Mesenchymal stem cell (in vitro differentiated cells and primary cell): ENCODE results near the gene MPP3.
A peak's percentile ranks its signal among the peaks of the same experiment; 100 is the strongest.

Source experiments
- DNase-seq: peaks from one replicate; pipeline ENCODE4 v3.0.0-alpha.2; 2013
- H2AFZ ChIP-seq: one replicate; pipeline ENCODE4 v1.6.1; 2013; ENCODE audit warnings: low read depth, mild to moderate bottlenecking, control low read depth, inconsistent platforms, low read length, moderate library complexity
- H2AK5ac ChIP-seq: 2 replicates; pipeline ENCODE4 v1.6.1; 2013; ENCODE audit warnings: low read length, moderate library complexity, mild to moderate bottlenecking, inconsistent platforms; ENCODE audit not compliant: severe bottlenecking
- H2BK120ac ChIP-seq: one replicate; pipeline ENCODE4 v1.6.1; 2013; ENCODE audit warnings: low read depth, mild to moderate bottlenecking, inconsistent platforms, low read length, moderate library complexity
- H2BK12ac ChIP-seq, 2 experiments: one replicate each; pipeline ENCODE4 v1.6.1; 2013; ENCODE audit warnings: inconsistent platforms in 2 of 2, low read length in 2 of 2, mild to moderate bottlenecking in 2 of 2, moderate library complexity in 2 of 2, control low read depth in 1 of 2
- H2BK15ac ChIP-seq: one replicate; pipeline ENCODE4 v1.6.1; 2013; ENCODE audit warnings: mild to moderate bottlenecking, low read depth, inconsistent platforms; ENCODE audit not compliant: poor library complexity, severe bottlenecking
- H2BK5ac ChIP-seq: 2 replicates; pipeline ENCODE4 v1.6.1; 2013; ENCODE audit warnings: low read depth, mild to moderate bottlenecking, low read length, control low read depth, inconsistent platforms; ENCODE audit not compliant: poor library complexity, severe bottlenecking
- H3K14ac ChIP-seq, 2 experiments: one replicate each; pipeline ENCODE4 v1.6.1; 2013; ENCODE audit warnings: inconsistent platforms in 2 of 2, low read length in 2 of 2, control low read depth in 1 of 2, mild to moderate bottlenecking in 1 of 2, moderate library complexity in 1 of 2
- H3K18ac ChIP-seq, 2 experiments: one replicate each; pipeline ENCODE4 v1.6.1; 2013; ENCODE audit warnings: inconsistent platforms in 2 of 2, low read length in 2 of 2, control low read depth in 1 of 2, low read depth in 1 of 2, mild to moderate bottlenecking in 1 of 2
- H3K23ac ChIP-seq, 2 experiments: one replicate each; pipeline ENCODE4 v1.6.1; 2013; ENCODE audit warnings: inconsistent platforms in 2 of 2, low read length in 2 of 2, mild to moderate bottlenecking in 2 of 2, moderate library complexity in 2 of 2, control low read depth in 1 of 2
- H3K27ac ChIP-seq: 2 replicates; pipeline ENCODE4 v1.5.1; 2013; ENCODE audit warnings: mild to moderate bottlenecking, moderate library complexity, low read length, control low read depth, inconsistent platforms; ENCODE audit not compliant: poor library complexity, severe bottlenecking
- H3K27me3 ChIP-seq, 2 experiments: 2 replicates each; pipeline versions ENCODE4 v1.6.1 to v1.7.0; 2013; ENCODE audit warnings: low read length in 2 of 2, mild to moderate bottlenecking in 2 of 2, moderate library complexity in 2 of 2, control low read depth in 1 of 2, inconsistent platforms in 1 of 2; ENCODE audit not compliant: control insufficient read depth in 1 of 2, insufficient read depth in 1 of 2
- H3K36me3 ChIP-seq, 2 experiments: 2 replicates each; pipeline versions ENCODE4 v1.6.1 to v1.7.0; 2013; ENCODE audit warnings: low read length in 2 of 2, control low read depth in 1 of 2, inconsistent platforms in 1 of 2, low read depth in 1 of 2, mild to moderate bottlenecking in 1 of 2; ENCODE audit not compliant: insufficient read depth in 2 of 2, control insufficient read depth in 1 of 2
- H3K4ac ChIP-seq, 2 experiments: one replicate each; pipeline ENCODE4 v1.6.1; 2013; ENCODE audit warnings: inconsistent platforms in 2 of 2, low read length in 2 of 2, mild to moderate bottlenecking in 2 of 2, moderate library complexity in 2 of 2, control low read depth in 1 of 2, low read depth in 1 of 2
- H3K4me1 ChIP-seq: 2 replicates; pipeline ENCODE4 v1.6.1; 2013; ENCODE audit warnings: low read depth, low read length, control low read depth; ENCODE audit not compliant: control insufficient read depth, insufficient read depth
- H3K4me2 ChIP-seq: 2 replicates; pipeline ENCODE4 v1.6.1; 2013; ENCODE audit warnings: low read length, mild to moderate bottlenecking, inconsistent platforms; ENCODE audit not compliant: poor library complexity, severe bottlenecking
- H3K4me3 ChIP-seq, 2 experiments: 2 replicates each; pipeline versions ENCODE4 v1.5.1 to v1.7.0; 2013; ENCODE audit warnings: low read length in 2 of 2, mild to moderate bottlenecking in 2 of 2, control low read depth in 1 of 2, low read depth in 1 of 2; ENCODE audit not compliant: insufficient read depth in 1 of 2
- H3K79me1 ChIP-seq: replicated peaks from 2 replicates; pipeline ENCODE4 v1.6.1; 2013; ENCODE audit warnings: mild to moderate bottlenecking, control low read depth, low read length, inconsistent platforms; ENCODE audit not compliant: poor library complexity, severe bottlenecking
- H3K9ac ChIP-seq: 2 replicates; pipeline ENCODE4 v1.7.0; 2013; ENCODE audit warnings: mild to moderate bottlenecking, low read length, moderate library complexity
- H3K9me3 ChIP-seq: 2 replicates; pipeline ENCODE4 v1.7.0; 2013; ENCODE audit warnings: mild to moderate bottlenecking, low read length; ENCODE audit not compliant: control insufficient read depth
- H4K8ac ChIP-seq: one replicate; pipeline ENCODE4 v1.6.1; 2013; ENCODE audit warnings: inconsistent platforms, mild to moderate bottlenecking, low read length, moderate library complexity
- H4K91ac ChIP-seq: one replicate; pipeline ENCODE4 v1.6.1; 2013; ENCODE audit warnings: mild to moderate bottlenecking, low read length, inconsistent platforms
- WGBS: methylation state at CpG from one replicate; pipeline ENCODE4 v1.1.7; 2013; ENCODE audit warnings: mixed read lengths; 5-methylcytosine and 5-hydroxymethylcytosine counted together

The MPP3 gene

GRCh38 chr17:43868226-43868994, 35.5 kb upstream of the MPP3 start:
- no peak overlapping the region for H2BK12ac ChIP-seq
- H3K4me1 ChIP-seq, result peaks cover 4% of the 10 kb centered on the region
- no peak overlapping the region for H3K23ac ChIP-seq
- no peak overlapping the region for H2AFZ ChIP-seq
- no peak overlapping the region for H3K4me3 ChIP-seq
- DNase-seq, result no peak
- H3K18ac ChIP-seq, result no peak overlapping the region
- H4K8ac ChIP-seq, result no peak overlapping the region
- H3K36me3 ChIP-seq, result no peaks in the 10 kb centered on the region
- H3K4me2 ChIP-seq, result no peak overlapping the region
- H3K14ac ChIP-seq, result no peak overlapping the region
- no peaks in the 10 kb centered on the region for H3K9me3 ChIP-seq
- H2AK5ac ChIP-seq, result no peak overlapping the region
- H3K27me3 ChIP-seq, result peaks cover 50 to 61% of the 10 kb centered on the region in 2 experiments
- H3K27ac ChIP-seq, result no peak overlapping the region
- no peaks in the 10 kb centered on the region for H3K79me1 ChIP-seq
- WGBS, result 85% methylated on average over 10 of the region's 10 CpGs
- no peak overlapping the region for H3K9ac ChIP-seq
- H2BK5ac ChIP-seq, result no peak overlapping the region
- H3K4ac ChIP-seq, result no peak overlapping the region
- no peak overlapping the region for H2BK120ac ChIP-seq
- H4K91ac ChIP-seq, result no peak overlapping the region
- no peak overlapping the region for H2BK15ac ChIP-seq

- H3K79me1 ChIP-seq, result no peaks in the 10 kb centered on the region
- H3K9me3 ChIP-seq, result no peaks in the 10 kb centered on the region
- H3K4me1 ChIP-seq, result peaks cover 4% of the 10 kb centered on the region
- H3K18ac ChIP-seq, result no peak overlapping the region
- H2BK15ac ChIP-seq, result no peak overlapping the region
- no peak overlapping the region for H3K4me3 ChIP-seq
- H4K8ac ChIP-seq, result no peak overlapping the region
- no peak overlapping the region for H2BK120ac ChIP-seq
- no peak overlapping the region for H3K27ac ChIP-seq
- H2AFZ ChIP-seq, result no peak overlapping the region
- no peak overlapping the region for H3K23ac ChIP-seq
- WGBS, result 65% methylated on average over 4 of the region's 4 CpGs
- H3K14ac ChIP-seq, result no peak overlapping the region
- H2BK12ac ChIP-seq, result no peak overlapping the region
- no peak overlapping the region for H3K4ac ChIP-seq
- no peak overlapping the region for H2BK5ac ChIP-seq
- no peak overlapping the region for H3K9ac ChIP-seq
- no peaks in the 10 kb centered on the region for H3K36me3 ChIP-seq
- H3K4me2 ChIP-seq, result no peak overlapping the region
- no peak for DNase-seq
- H2AK5ac ChIP-seq, result no peak overlapping the region
- H4K91ac ChIP-seq, result no peak overlapping the region
- H3K27me3 ChIP-seq, result peaks cover 49 to 76% of the 10 kb centered on the region in 2 experiments
Measured at GRCh38 chr17:43864161-43864984, 31.4 kb upstream of the MPP3 start.

DNA sequence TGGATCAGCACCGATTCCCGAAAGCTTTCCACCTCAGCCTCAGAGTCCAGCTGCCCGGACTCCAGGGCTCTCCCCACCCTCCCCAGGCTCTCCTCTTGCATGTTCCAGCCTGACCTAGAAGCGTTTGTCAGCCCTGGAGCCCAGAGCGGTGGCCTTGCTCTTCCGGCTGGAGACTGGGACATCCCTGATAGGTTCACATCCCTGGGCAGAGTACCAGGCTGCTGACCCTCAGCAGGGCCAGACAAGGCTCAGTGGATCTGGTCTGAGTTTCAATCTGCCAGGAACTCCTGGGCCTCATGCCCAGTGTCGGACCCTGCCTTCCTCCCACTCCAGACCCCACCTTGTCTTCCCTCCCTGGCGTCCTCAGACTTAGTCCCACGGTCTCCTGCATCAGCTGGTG, 29.0 kb upstream of the MPP3 start:
- H3K14ac ChIP-seq, result no peak overlapping the region
- no peak overlapping the region for H3K4me3 ChIP-seq
- no peaks in the 10 kb centered on the region for H3K36me3 ChIP-seq
- no peak overlapping the region for H3K18ac ChIP-seq
- H2AK5ac ChIP-seq, result no peak overlapping the region
- no peak overlapping the region for H2BK15ac ChIP-seq
- no peak overlapping the region for H3K9ac ChIP-seq
- no peak overlapping the region for H3K27ac ChIP-seq
- no peak overlapping the region for H2BK5ac ChIP-seq
- no peak overlapping the region for H2BK120ac ChIP-seq
- H3K79me1 ChIP-seq, result no peaks in the 10 kb centered on the region
- H3K4me2 ChIP-seq, result no peak overlapping the region
- 77% methylated on average over 8 of the region's 9 CpGs for WGBS
- DNase-seq, result no peak
- no peak overlapping the region for H2AFZ ChIP-seq
- no peak overlapping the region for H4K91ac ChIP-seq
- no peak overlapping the region for H2BK12ac ChIP-seq
- no peak overlapping the region for H4K8ac ChIP-seq
- peaks cover 63 to 85% of the 10 kb centered on the region in 2 experiments for H3K27me3 ChIP-seq
- H3K4ac ChIP-seq, result no peak overlapping the region
- H3K4me1 ChIP-seq, result peaks cover 4% of the 10 kb centered on the region
- no peaks in the 10 kb centered on the region for H3K9me3 ChIP-seq
- H3K23ac ChIP-seq, result no peak overlapping the region

- no peak overlapping the region for H2AFZ ChIP-seq
- no peak overlapping the region for H2BK12ac ChIP-seq
- no peak overlapping the region for H4K8ac ChIP-seq
- H3K14ac ChIP-seq, result no peak overlapping the region
- WGBS, result 76% methylated on average over 6 of the region's 9 CpGs
- H3K27me3 ChIP-seq, result peaks cover 68 to 88% of the 10 kb centered on the region in 2 experiments
- H2BK15ac ChIP-seq, result no peak overlapping the region
- H3K18ac ChIP-seq, result no peak overlapping the region
- H4K91ac ChIP-seq, result no peak overlapping the region
- H2BK5ac ChIP-seq, result no peak overlapping the region
- no peaks in the 10 kb centered on the region for H3K9me3 ChIP-seq
- H3K79me1 ChIP-seq, result no peaks in the 10 kb centered on the region
- peaks cover 4% of the 10 kb centered on the region for H3K4me1 ChIP-seq
- H3K4me2 ChIP-seq, result no peak overlapping the region
- H3K23ac ChIP-seq, result peak overlapping the region in 1 of 2 experiments; percentile 18
- DNase-seq, result no peak
- no peak overlapping the region for H3K4me3 ChIP-seq
- no peaks in the 10 kb centered on the region for H3K36me3 ChIP-seq
- no peak overlapping the region for H3K27ac ChIP-seq
- H2BK120ac ChIP-seq, result no peak overlapping the region
- H2AK5ac ChIP-seq, result no peak overlapping the region
- no peak overlapping the region for H3K4ac ChIP-seq
- H3K9ac ChIP-seq, result no peak overlapping the region
Measured at GRCh38 chr17:43860927-43861622, 28.1 kb upstream of the MPP3 start.
